Adrenal gland (tissue), 12 donors: ENCODE results near the gene MGAT1. TPM values are rescaled to one million over a fixed set of nuclear protein-coding genes. Genes with fewer than 3 reads are reported as not detected.

Experiments
- DNase-seq, 7 donors: peaks; one replicate each; pipeline ENCODE4 v3.0.0-alpha.2; 2019 to 2020
- H3K27ac ChIP-seq, 5 donors: fragments of 200-600 bp; sonication (generic) in 4 of 5; 1 replicate in 3 of 5; 2 replicates in 2 of 5; pipeline versions ENCODE4 v1.5.1 to v1.8.0; 2016 to 2020; ENCODE audit warnings: mild to moderate bottlenecking in 1 of 5
- H3K27me3 ChIP-seq: fragments of 200-600 bp; 2 replicates; pipeline ENCODE4 v1.8.0; 2021
- H3K36me3 ChIP-seq, 2 donors: fragments of 200-600 bp; replicated peaks in 1 of 2; 1 replicate in 1 of 2; 2 replicates in 1 of 2; pipeline versions ENCODE4 v1.5.1 to v1.8.0; 2018 to 2022
- H3K4me1 ChIP-seq, 2 donors: fragments of 200-600 bp; replicated peaks in 1 of 2; 1 replicate in 1 of 2; 2 replicates in 1 of 2; pipeline versions ENCODE4 v1.5.1 to v1.8.0; 2018 to 2021
- H3K4me3 ChIP-seq, 4 donors: fragments of 200-600 bp; sonication (generic) in 3 of 4; one replicate each; pipeline ENCODE4 v1.5.1; 2016 to 2018
- H3K9me3 ChIP-seq, 3 donors: fragments of 200-600 bp; sonication (generic) in 1 of 3; replicated peaks in 1 of 3; 1 replicate in 2 of 3; 2 replicates in 1 of 3; pipeline versions ENCODE4 v1.5.1 to v1.8.0; 2016 to 2021
- CTCF ChIP-seq, 6 experiments: fragments of 450-650 bp in 4 of 6; fragments of 200-600 bp in 2 of 6; sonication (generic) in 1 of 6; IDR thresholded peaks; 1 replicate in 5 of 6; 2 replicates in 1 of 6; pipeline versions ENCODE4 v1.5.1 to v1.8.0; 2016 to 2021; ENCODE audit warnings: antibody characterized with exemption in 6 of 6, mild to moderate bottlenecking in 2 of 6, moderate library complexity in 1 of 6
- POLR2A ChIP-seq, 2 donors: fragments of 450-650 bp; IDR thresholded peaks; one replicate each; pipeline ENCODE4 v1.6.1; 2017; ENCODE audit warnings: antibody characterized with exemption in 2 of 2, mild to moderate bottlenecking in 2 of 2, moderate library complexity in 1 of 2
- WGBS, 4 donors: extraction: QIAGEN DNeasy Blood & Tissue Kit in 2 of 4; methylation state at CpG; one replicate each; pipeline versions ENCODE4 v1.1.5 to v1.1.7; 2013 to 2017; 5-methylcytosine and 5-hydroxymethylcytosine counted together
- intact Hi-C, 2 donors: fragments of 100-400 bp; cut with DNase I; formaldehyde crosslinking; loops; one replicate each; pipeline versions ENCODE4 v1.14.1 to v1.15.0; 2022 to 2023
- polyA plus RNA-seq, 3 donors: library from polyadenylated mRNA; stranded (reverse); fragments of 200-250 nt in 2 of 3; fragments of 350-450 nt in 1 of 3; fragmentation: Illumina TruSeq in 1 of 3; extraction: RNeasy Lipid Tissue Mini Kit (QIAGEN cat#74804) in 1 of 3; gene quantifications; one replicate each; pipeline ENCODE4 v1.2.3, GENCODE V29; 2013 to 2014
- total RNA-seq, 9 donors: library from RNA; depleted of rRNA in 4 of 9; stranded (reverse); fragments of >200 nt in 4 of 9; fragments of 120-200 nt in 1 of 9; fragmentation: NEBNext Ultra II Directional in 1 of 9; extraction: Animal tissue kit (Norgen Biotek cat#: 25700) in 1 of 9; gene quantifications; one replicate each; pipeline versions ENCODE4 v1.1.0 to v1.2.4, GENCODE V29; 2013 to 2023
- donor health status: healthy with polysubstance abuse.
- donor health status: Bipolar disorder and iron deficiency.
- donor health status: DM: yes; HTN: yes; CAD: no.
- donor health status: DM: no; HTN: no; CAD: no.
- donor health status: DM: no; HTN: no; CAD: no.
- donor health status: DM: yes; HTN: yes; CAD: no.

MGAT1 gene
- total and polyA plus RNA-seq, 12 donors = 46.8 to 224 (median 140) TPM

- Histone ChIP-seq H3K9me3 (no peaks in the 10 kb centered on the region), H3K36me3 (peaks cover 0 to 4% of the 10 kb centered on the region in 2 donors), H3K4me1 (no peaks in the 10 kb centered on the region), H3K4me3 (no peak overlapping the region), H3K27ac (no peak overlapping the region), H3K27me3 (no peaks in the 10 kb centered on the region)
- intact Hi-C loops = no loop called here
- no peak for TF ChIP-seq CTCF (IDR thresholded peaks at IDR 0.05)
- TF ChIP-seq POLR2A (IDR thresholded peaks at IDR 0.05) = no peak
- no peak for DNase-seq
- 71 to 83% (median 79%) methylated on average over 1 to 3 of the region's 3 CpGs for WGBS, 4 donors
Observed at GRCh38 chr5:180844432-180844831, 41.8 kb upstream of the MGAT1 start.

- 89 to 97% (median 91%) methylated on average over 2 to 3 of the region's 3 CpGs for WGBS, 4 donors
- intact Hi-C loops = no loop called here
- no peak for DNase-seq
- no peaks in the 10 kb centered on the region for H3K4me1 ChIP-seq
- no peaks in the 10 kb centered on the region for H3K9me3 ChIP-seq
- no peak overlapping the region for H3K4me3 ChIP-seq
- TF ChIP-seq CTCF (IDR thresholded peaks at IDR 0.05) (no peak), POLR2A (IDR thresholded peaks at IDR 0.05) (no peak)
- no peak overlapping the region for H3K27ac ChIP-seq
- H3K27me3 ChIP-seq = no peaks in the 10 kb centered on the region
- H3K36me3 ChIP-seq = peaks cover 0 to 23% of the 10 kb centered on the region in 2 donors
Observed at GRCh38 chr5:180839935-180840334, 37.3 kb upstream of the MGAT1 start.

- Histone ChIP-seq H3K4me1 (no peaks in the 10 kb centered on the region), H3K9me3 (no peaks in the 10 kb centered on the region), H3K36me3 (peaks cover 0 to 30% of the 10 kb centered on the region in 2 donors), H3K4me3 (no peak overlapping the region), H3K27ac (no peak overlapping the region), H3K27me3 (no peaks in the 10 kb centered on the region)
- no peak for TF ChIP-seq CTCF (IDR thresholded peaks at IDR 0.05)
- no peak for TF ChIP-seq POLR2A (IDR thresholded peaks at IDR 0.05)
- 92 to 97% (median 96%) methylated on average over 2 of the region's 2 CpGs for WGBS, 4 donors
- intact Hi-C loops = no loop called here
- no peak for DNase-seq
Observed at GRCh38 chr5:180839227-180839626, 36.6 kb upstream of the MGAT1 start.

- Histone ChIP-seq H3K36me3 (peaks cover 0 to 35% of the 10 kb centered on the region in 2 donors), H3K4me3 (no peak overlapping the region), H3K27me3 (no peaks in the 10 kb centered on the region), H3K9me3 (no peaks in the 10 kb centered on the region), H3K4me1 (peaks cover 7 to 12% of the 10 kb centered on the region in 2 donors), H3K27ac (no peak overlapping the region)
- intact Hi-C loops = no loop called here
- WGBS, 4 donors = 95 to 99% (median 96%) methylated on average over 4 of the region's 4 CpGs
- no peak for DNase-seq
- no peak for TF ChIP-seq POLR2A (IDR thresholded peaks at IDR 0.05)
- TF ChIP-seq CTCF (IDR thresholded peaks at IDR 0.05) = no peak
Observed at GRCh38 chr5:180837478-180837877, 34.9 kb upstream of the MGAT1 start.
